ENCODE data around the gene CR2. TPM values are rescaled to one million over a fixed set of nuclear protein-coding genes. Genes with fewer than 3 reads are reported as not detected.
"Not testable (repeated sequence)": the region's sequence is repeated elsewhere in the genome, so short reads cannot be mapped to it uniquely, and the experiment has no call there.

The CR2 gene
- total RNA-seq, 4 donors from 2014 or later: 0.07 to 0.15 TPM; not detected in 2

DNA sequence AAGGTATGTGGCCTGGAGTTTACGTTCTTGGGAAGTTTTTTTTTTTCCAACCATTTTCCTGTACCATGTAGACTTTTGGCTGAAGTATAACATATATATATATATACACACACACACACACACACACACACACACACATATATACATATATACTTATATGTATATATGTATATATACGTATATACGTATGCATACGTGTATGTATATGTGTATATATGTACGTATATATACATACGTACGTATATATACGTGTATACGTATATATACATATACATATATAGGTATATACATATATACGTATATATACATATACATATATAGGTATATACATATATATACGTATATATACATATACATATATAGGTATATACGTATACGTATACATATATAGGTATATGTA is 60.8 kb downstream of the CR2 start:
- Histone ChIP-seq H3K9me3 (no peaks in the 10 kb centered on the region), H3K4me3 (no peak overlapping the region), H3K27ac (no peak overlapping the region), H3K4me1 (no peaks in the 10 kb centered on the region), H3K36me3 (no peaks in the 10 kb centered on the region), H3K27me3 (no peaks in the 10 kb centered on the region)
- intact Hi-C loops (cut with DNase I; ENCODE audit: low total_unique reads): no loop called here
- ATAC-seq (no peak), DNase-seq (no peak)
- no peak for TF ChIP-seq CTCF (IDR thresholded peaks at IDR 0.05 in 4 of 5, conservative IDR thresholded peaks at IDR 0.05 in 1 of 5)
- no peak for TF ChIP-seq POLR2A (IDR thresholded peaks at IDR 0.05)
- in situ Hi-C loops (cut with MboI; ENCODE audit: low sequenced_read_pairs in 4 of 4): no loop called here

DNA sequence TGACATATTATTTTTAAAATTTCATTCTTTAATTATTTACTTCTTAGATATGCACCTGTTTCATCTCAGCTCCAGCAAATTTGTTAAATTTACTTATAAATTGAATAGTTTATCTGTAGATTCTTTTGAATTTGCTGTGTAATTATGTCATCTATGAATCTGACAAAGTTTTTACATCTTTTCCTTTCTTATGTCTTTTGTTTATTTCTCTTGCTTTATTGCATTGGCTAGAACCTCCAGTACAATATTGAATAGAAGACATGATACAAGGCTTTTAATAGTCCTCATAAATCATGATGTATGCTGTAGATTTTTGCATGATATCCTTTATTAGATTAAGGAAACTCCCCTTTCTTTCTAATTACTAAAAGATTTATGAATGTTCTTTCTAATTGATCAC is 62.6 kb downstream of the CR2 start:
- Histone ChIP-seq H3K36me3 (no peaks in the 10 kb centered on the region), H3K4me3 (no peak overlapping the region), H3K27me3 (no peaks in the 10 kb centered on the region), H3K27ac (no peak overlapping the region), H3K4me1 (no peaks in the 10 kb centered on the region), H3K9me3 (no peaks in the 10 kb centered on the region)
- no peak for ATAC-seq
- DNase-seq: no peak
- intact Hi-C loops (cut with DNase I; ENCODE audit: low total_unique reads) (no loop called here), in situ Hi-C loops (cut with MboI; ENCODE audit: low sequenced_read_pairs in 4 of 4) (no loop called here)
- TF ChIP-seq POLR2A (IDR thresholded peaks at IDR 0.05) (no peak), CTCF (IDR thresholded peaks at IDR 0.05 in 4 of 5, conservative IDR thresholded peaks at IDR 0.05 in 1 of 5) (no peak)

DNA sequence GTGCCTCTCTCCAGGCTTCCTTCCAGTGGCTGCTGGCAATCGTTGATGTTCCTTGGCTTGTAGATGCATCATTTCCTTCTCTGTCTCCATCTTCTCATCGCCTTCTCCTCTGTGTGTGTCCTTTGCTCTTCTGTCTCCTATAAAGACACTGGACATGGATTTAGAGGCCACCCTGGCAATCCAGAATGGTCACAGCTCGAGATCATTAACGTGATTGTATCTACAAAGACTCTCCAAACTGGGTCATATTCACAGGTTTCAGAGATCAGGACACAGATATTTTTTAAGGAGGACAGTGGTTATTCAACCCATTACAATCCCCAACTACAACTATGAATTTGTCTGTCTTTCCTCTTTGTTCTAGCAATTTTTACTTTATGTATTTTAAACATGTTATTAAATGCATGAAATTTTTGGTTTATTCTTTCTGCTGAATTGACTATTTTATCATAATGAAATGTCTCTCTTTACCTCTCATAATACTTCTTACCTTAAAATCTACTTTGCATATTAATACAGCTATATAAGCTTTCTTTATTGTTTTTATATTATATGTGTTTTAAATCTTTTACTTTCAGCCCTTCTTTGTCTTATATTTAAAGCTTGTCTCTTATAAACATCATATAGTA is 64.6 kb downstream of the CR2 start:
- Histone ChIP-seq H3K9me3 (no peaks in the 10 kb centered on the region), H3K4me3 (no peak overlapping the region), H3K4me1 (no peaks in the 10 kb centered on the region), H3K27ac (no peak overlapping the region), H3K27me3 (no peaks in the 10 kb centered on the region), H3K36me3 (no peaks in the 10 kb centered on the region)
- DNase-seq: no peak
- intact Hi-C loops (cut with DNase I; ENCODE audit: low total_unique reads) (no loop called here), in situ Hi-C loops (cut with MboI; ENCODE audit: low sequenced_read_pairs in 4 of 4) (no loop called here)
- no peak for ATAC-seq
- TF ChIP-seq POLR2A (IDR thresholded peaks at IDR 0.05) (no peak), CTCF (IDR thresholded peaks at IDR 0.05 in 4 of 5, conservative IDR thresholded peaks at IDR 0.05 in 1 of 5) (no peak)

DNA sequence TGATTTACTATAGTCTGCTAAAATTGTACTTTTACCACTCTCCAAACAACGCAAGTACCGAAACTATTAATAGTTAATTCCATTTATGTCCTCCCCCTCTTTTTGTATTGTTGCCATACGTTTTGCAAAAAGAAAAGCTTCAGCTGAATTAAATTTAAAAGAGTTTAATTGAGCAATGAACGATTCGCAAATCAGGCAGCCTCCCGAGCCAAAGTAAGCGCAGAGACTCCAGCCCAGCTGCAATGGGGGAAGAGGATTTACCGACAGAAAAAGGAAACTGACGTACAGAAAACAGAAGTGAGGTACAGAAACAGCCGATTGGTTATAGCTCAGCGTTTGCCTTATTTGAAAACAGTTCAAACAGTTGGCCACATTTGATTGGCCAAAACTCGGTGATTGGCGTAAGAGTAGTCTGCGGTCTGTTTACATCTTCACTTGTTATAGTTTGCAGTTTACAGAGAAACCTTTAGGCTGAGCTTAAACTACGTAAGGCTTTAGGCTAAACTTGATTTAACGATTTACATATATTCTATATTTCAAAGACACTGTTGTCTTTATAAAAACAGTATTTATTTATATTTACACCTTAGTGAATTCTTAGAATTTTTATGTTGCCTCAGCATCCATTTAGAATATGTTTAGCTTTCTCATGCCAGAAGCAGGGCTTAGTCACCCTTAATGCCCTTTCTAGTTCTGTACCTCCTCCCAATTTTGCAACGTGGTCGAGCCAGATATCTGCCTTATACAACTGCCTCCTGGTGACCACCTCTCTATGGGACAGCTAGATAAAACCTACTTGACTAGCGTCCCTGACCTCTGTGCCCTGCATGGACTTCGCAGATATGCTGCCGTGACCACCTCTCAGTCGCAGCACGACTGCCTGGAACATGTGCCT is 65.6 kb downstream of the CR2 start:
- ATAC-seq: no peak
- Histone ChIP-seq H3K4me1 (no peaks in the 10 kb centered on the region), H3K27ac (no peak overlapping the region), H3K27me3 (no peaks in the 10 kb centered on the region), H3K36me3 (no peaks in the 10 kb centered on the region), H3K9me3 (no peaks in the 10 kb centered on the region), H3K4me3 (no peak overlapping the region)
- no peak for TF ChIP-seq CTCF (IDR thresholded peaks at IDR 0.05 in 4 of 5, conservative IDR thresholded peaks at IDR 0.05 in 1 of 5)
- intact Hi-C loops (cut with DNase I; ENCODE audit: low total_unique reads) (no loop called here), in situ Hi-C loops (cut with MboI; ENCODE audit: low sequenced_read_pairs in 4 of 4) (no loop called here)
- no peak for DNase-seq

DNA sequence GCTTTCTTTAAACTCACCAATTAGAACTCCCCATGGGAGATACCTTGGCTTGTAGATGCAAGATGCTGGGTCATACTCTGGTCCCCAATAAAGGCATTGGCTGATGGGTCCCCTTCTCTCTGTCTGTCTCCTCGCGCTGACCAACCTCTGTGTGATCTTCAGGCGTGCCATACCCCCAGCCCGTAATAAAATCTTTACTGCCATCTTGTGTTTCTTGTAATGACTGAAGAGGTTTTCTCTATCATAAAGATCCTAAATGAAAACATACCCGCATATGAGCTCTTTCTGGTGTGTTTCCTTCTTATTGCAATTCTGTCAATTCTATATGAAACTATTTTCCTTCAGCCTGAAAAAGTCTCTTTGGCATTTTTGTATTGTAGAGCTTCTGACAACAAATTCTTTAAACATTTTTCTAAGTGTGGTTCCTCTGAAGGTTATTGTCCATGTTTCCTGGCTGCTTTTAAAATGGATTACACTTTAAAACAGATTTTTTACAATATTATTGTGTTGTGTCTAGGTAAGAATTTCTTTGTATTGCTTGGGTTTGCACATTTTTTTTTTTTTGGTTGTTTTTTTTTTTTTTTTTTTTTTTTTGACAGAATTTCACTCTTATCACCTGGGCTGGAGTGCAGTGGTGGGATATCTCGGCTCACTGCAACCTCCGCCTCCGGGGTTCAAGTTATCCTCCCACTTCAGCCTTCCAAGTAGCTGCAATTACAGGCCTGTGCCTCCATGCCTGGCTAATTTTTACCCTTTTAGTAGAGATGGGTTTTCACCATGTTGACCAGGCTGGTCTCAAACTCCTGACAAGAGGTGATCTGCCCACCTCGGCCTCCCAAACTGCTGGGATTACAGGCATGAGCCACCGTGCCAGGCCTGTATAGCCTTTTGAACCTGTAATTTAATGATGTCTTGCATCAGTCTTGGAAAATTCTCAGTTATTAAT is 66.5 kb downstream of the CR2 start:
- ATAC-seq; H3K4me1 ChIP-seq; intact Hi-C loops (cut with DNase I; ENCODE audit: low total_unique reads); H3K9me3 ChIP-seq; H3K27me3 ChIP-seq; H3K27ac ChIP-seq; H3K4me3 ChIP-seq; H3K36me3 ChIP-seq; in situ Hi-C loops (cut with MboI; ENCODE audit: low sequenced_read_pairs in 4 of 4); DNase-seq: not testable (repeated sequence)

- DNase-seq; ATAC-seq; H3K4me1 ChIP-seq; H3K4me3 ChIP-seq; H3K27me3 ChIP-seq; H3K36me3 ChIP-seq; H3K27ac ChIP-seq; intact Hi-C loops (cut with DNase I; ENCODE audit: low total_unique reads); H3K9me3 ChIP-seq; in situ Hi-C loops (cut with MboI; ENCODE audit: low sequenced_read_pairs in 4 of 4): not testable (repeated sequence)
Measured at GRCh38 chr1:207525239-207525638, 71.1 kb downstream of the CR2 start.

DNA sequence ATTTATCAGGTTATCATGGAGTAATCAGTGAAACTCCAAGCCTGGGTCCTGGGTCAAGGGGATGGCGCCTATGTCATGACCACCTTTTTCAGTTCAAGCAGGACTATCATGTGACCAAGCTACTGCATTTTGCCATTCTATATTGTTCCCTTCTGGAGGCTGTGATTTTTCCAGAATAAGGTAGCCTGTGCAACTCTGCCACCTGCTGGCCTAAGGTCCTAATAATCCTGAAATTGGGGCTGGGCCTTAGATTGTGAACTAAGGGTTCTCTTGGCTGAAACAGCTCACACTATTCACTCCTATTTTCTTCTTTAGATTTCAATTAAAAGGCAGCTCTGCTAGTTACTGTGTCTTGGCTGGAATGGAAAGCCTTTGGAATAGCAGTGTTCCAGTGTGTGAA is 74.3 kb downstream of the CR2 start:
- DNase-seq; in situ Hi-C loops (cut with MboI; ENCODE audit: low sequenced_read_pairs in 4 of 4); H3K4me3 ChIP-seq; H3K9me3 ChIP-seq; ATAC-seq; H3K27ac ChIP-seq; intact Hi-C loops (cut with DNase I; ENCODE audit: low total_unique reads); H3K27me3 ChIP-seq; H3K36me3 ChIP-seq; H3K4me1 ChIP-seq: not testable (repeated sequence)
